DOHH2 (cell line): ENCODE results near the gene ADAM10.

Experiments used
- CTCF ChIP-seq: fragments of 200-600 bp; sonication (generic); IDR thresholded peaks from one replicate; pipeline ENCODE4 v1.5.1; 2014; ENCODE audit warnings: antibody characterized with exemption, mild to moderate bottlenecking, low read depth, low read length; ENCODE audit not compliant: poor library complexity, severe bottlenecking
- EZH2phosphoT487 ChIP-seq: fragments of 200-600 bp; sonication (generic); IDR thresholded peaks from 2 replicates; pipeline ENCODE4 v1.6.1; 2017; ENCODE audit warnings: borderline replicate concordance, mild to moderate bottlenecking, antibody characterized with exemption, low read length, moderate library complexity, mixed read lengths

- TF ChIP-seq CTCF = no peak
- TF ChIP-seq EZH2phosphoT487 = no peak
Observed at GRCh38 chr15:58716027-58716426, 33.5 kb downstream of the ADAM10 start.
